GM18517 (cell line): ENCODE measurements around the gene MED13L.

Source experiments
- ATAC-seq: cut with Tn5 transposase; IDR thresholded peaks from one replicate; pipeline ENCODE4 v1.9.1; 2021; ENCODE audit warnings: mild to moderate bottlenecking, moderate library complexity; ENCODE audit not compliant: unreplicated experiment

Gene MED13L

DNA sequence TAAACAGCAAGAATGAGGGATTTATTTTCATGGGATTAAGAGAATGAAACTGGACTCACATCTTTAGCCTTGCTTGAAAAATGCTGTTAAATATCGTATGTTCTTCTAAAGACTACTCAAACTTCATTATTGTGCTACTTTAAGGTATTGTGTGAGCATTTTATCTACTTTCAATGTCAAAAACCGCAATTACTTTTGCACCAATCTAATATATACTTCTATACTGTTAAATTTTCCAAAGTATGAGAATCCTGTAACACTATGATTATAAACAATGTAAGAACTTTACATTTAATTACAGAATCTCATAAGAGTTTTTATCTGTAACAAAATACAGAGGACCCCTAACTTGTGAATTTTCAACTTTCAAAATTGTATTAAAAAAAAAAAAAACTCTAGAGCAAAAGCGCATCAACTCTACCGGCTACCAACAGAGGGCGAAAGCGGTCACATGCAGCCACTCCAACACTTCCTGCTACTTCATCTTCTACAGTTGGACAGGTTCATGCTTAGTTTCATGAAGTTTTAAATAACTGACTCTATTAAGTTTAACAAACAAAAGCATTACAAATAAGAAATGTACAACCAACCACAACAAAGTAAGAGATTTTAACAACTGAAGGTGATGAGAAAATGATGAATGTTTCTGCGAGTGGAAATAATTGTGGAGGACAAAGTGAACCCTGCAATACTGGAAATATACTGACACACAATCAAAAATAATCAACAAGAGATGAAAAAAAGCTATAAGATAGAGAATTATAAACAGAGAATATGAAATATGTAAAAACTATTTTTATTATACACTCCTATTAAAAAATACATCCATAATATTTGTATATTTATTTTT is 210.9 kb downstream of the MED13L start:
- ATAC-seq = no peak

DNA sequence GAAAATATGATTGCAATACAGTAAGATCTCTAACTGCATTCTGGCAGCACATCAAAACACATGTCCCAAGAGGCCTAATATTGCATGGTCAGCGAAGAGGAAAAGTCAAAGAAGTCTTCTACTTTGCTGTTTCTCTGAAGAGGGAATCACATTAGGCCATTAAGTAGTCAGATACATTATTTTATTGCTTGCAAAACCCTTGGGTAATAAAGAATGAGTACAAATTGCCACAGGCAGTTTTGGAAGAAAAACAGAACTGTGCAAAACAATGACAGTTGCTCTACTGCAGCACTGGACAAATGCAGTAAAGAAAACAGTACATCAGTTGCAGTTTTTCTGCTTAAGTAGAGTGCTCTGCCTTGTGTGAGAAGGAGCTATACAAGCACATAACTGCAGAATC is 211.9 kb downstream of the MED13L start:
- no peak for ATAC-seq

DNA sequence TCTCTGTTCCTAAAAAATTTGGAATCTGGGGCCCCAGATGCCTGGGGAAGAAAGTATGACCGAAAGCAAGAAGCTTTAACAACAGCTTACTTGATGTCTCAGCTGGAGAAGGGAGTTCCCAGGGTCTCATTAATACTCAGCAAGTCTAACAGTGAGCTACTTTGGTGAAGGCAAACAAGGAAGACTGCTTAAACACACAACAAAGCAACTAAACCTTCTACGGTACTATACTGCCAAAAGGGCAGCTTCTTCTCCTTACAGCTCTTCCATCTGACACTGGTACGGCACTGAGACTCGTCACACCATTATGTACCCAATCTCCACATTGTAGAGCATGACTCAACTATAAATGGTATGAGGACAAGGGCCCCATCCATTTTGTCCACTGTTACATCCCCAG is 213.0 kb downstream of the MED13L start:
- ATAC-seq = no peak

DNA sequence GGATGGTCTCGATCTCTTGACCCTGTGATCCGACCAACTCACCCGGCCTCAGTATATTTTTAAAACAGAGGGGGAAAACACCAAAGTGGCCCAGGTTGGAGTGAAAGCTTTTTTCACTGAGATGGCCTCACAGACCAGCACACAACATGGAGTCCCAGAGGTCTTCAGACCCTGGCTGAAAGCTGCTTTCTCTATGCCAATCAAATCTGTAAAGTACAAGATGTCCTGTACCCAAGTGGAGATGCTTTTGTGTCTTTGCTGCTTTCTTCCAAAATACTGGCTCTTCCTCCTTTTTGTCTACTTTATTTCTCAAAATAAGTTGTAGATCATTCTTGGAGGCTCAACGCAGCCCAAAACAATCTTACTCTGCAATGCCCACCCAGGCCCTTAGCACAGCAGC is 214.8 kb downstream of the MED13L start:
- ATAC-seq = no peak

DNA sequence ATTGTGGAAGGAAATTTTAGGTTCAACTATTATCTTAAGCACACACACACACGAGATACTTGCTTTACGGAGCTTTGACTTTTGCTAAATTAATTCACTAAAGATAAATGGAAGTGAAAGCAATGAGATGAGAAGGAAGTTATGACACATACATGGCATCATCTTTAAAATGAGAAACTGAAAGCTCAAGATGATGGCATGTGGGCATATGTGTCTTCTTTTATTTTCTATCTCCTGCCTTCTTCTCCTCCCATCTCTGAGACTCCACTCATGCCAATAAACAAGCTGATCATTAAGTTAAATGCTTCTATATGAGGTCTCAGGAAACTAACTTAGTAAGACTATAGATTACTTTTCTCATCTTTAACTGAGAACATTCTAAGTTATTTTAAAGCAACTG is 216.7 kb downstream of the MED13L start:
- peak; percentile 79 for ATAC-seq

DNA sequence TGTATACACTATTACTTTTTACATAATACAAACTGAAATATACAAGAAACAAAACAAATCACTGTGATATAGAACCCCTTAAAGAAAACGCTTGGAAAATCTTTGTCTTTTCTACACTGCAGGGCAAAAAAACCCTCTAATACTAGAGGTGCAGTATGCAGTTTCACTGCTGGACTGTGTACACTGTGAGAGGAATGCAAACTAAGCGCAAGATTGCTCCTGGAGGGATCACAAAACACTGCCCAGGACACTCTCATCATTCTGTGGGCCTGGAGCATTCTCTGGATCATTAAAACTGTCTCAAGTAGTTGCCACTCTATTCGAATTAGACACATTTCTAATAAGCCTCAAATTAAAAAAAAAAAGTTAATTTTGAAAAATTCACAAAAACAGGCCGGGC is 217.6 kb downstream of the MED13L start:
- ATAC-seq = no peak

DNA sequence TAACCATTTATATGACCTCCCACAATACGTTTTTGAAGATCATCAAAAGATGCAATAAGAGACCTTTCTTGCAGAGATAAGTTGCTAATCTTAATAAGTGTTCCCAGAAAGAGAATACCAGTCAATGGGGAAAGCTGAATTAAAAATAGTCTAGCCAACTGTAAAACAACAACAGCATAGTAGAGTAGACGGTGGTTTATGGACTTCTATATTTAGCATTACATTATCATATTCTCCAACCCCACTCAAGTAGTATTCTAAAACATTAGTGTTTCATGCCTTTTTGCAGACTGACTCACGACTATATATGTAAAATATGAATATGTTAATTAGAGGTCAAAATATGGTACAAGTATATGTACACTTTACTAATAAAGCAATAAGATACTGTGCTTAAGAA is 218.9 kb downstream of the MED13L start:
- ATAC-seq = no peak

DNA sequence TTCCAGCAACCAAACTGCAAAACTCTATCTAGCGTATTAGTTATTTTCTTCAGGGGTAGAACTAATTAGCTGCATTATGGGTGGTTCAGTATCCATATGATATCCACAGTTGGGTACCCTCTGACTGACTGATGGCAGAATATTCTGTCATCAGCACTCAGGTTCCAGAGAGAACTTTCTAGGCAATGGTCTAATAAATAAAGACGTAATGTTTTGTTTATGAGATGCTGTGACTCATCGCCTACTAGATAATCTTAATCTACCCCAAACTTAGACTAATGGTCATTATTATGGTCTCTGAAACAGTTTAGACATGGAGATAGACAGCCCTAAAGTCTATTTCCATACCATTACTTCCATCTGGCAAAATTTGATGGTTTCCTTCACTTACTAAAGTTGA is 220.1 kb downstream of the MED13L start:
- ATAC-seq = no peak

DNA sequence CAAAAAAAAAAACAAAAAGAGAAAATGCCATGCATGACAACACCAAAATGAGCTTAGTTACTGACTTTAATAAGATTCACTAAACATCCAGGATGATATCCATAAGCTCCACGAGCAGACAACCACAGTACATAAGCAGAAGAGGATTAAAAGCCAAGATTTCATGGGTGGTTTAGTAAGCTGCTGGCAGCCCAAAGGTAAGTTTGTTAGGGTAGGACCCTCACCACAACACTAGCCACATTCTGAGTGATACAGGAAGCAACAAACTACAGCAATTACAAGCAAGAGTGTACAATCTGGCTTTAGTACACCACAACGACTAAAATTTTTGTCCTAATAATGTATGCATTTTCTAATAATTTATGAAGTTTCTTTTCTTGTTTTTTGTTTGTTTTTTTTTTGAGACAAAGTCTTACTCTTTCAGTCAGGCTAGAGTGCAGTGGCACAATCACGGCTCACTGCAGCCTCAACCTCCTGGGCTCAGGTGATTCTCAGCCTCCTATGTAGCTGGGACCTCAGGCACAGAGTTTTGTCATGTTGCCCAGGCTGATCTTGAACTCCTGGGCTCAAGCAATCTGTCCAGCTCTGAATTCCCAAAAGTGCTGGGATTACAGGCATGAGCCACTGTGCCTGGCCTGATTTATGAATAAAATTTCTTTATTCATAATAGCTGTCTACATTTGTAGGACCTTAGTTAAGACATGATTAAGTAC is 221.4 kb downstream of the MED13L start:
- no peak for ATAC-seq

DNA sequence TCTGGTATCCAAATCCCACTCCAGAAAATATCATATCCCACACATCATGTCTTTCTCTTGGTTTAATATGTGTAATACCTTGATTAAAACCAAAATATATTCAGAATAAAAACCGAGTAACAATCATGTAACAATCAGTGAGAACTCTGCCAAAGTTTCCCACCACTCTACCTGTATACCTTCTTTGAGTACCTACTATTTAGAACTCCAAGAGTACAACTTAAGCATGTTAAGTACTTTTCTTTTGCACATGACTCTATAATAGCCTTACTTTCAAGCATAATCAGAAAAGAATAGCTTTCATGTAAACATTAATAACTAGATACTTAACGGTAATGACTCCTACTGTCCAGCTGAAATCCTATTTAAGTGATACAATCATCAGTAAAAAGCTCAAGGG is 223.2 kb downstream of the MED13L start:
- no peak for ATAC-seq

DNA sequence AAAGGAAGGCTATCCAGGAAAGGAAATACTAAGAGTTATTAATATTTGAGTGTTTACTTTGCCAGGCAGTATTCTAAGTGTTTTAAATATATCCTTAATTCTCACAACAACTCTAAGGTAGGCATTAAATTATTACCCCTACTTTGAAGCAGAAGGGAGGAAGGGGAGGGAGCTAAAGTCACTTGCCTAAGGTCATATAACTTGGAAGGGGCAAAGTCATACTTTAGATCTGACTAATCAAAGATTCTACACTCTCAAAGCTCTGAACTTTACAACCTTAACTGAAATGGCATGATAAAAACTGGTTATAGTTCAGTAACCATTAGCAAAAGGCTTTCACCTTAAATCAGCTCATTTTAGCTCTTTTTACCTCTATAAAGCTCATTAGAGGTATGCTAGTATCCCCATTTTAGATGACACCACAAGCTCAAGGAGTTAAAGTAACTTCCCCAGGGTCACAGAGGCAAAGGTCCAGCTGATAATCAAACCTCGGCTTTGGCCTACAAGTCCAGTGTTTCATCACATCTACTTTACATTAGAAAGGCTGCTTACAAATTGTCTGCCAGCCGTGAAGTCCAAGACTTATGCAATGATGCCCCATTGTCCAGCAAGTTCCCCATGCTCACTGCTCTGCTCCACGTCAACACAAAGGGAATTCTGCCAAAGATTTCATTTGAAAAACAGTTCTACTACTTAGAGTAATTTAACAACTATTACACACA is 223.9 kb downstream of the MED13L start:
- ATAC-seq = no peak

DNA sequence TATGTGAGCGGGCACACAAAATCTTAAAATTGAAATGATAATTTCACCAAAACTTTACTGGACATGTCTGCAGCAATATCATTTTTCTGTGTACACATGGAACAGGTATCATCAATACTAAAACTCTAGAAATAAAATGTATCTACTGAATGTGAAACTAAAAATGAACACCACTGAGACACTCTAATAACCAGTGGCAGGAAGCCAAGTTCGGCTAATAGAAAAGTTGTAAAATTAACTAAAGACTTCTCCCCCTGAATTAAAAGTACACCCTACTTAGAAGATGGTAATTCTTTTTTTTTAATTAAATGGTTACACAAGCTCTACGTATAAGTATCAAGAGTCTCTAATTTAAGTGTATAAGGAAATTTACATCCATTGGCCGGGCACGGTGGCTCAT is 227.2 kb downstream of the MED13L start:
- no peak for ATAC-seq

DNA sequence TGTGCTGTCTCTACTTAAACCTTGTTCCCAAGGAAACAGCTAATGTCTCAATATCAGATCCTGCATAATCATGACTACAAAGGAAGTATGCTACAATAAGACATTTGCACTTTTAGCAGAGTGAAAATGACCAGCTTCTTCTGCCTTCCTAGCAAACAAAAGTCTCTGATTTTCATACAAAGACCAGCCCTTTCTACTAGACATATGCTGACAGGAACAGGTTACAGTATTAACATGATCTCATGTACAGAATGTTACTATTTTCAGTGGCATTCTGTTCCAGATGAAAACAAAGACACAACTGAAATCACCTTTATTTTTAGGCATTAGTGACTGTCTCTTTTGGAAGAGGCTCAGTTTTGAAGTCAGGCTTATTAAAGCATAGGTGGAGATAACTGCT is 228.6 kb downstream of the MED13L start:
- no peak for ATAC-seq

DNA sequence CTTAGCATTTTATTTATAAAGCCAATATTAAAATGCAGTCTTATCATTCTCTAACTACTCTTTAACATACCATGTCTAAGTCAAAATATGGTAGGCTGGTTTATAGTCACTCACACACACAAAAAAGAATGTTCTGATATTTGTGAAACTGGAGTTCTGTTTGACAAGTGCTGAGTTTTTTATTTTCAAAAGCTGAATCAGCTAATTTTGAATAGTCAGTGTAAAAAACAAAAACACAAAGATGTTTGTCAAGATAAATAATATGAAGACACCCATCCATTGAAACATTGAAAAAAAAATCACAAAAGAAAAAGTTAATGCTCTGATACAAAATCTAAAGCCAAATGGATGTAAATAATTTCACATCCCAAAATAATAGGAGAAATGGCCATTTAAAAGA is 231.5 kb downstream of the MED13L start:
- ATAC-seq = no peak

DNA sequence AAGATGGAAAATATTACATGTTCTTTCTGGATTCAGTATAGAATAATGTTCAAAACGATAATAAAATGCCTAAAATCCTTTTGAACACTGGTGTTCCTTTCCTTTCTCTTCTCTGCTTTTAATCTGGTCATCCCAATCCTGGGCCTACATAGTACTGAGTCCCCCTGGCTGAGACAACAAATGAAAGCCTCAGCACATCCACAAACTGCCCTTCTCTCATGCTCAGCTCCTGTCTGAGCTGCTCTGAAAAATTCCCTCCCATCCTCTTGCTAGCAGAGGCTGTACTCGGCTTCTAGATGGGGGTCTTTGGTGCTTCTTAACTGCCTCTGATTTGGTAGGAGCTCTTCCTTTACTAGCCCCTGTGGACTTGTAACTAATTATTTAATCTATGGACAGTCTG is 232.3 kb downstream of the MED13L start:
- no peak for ATAC-seq

DNA sequence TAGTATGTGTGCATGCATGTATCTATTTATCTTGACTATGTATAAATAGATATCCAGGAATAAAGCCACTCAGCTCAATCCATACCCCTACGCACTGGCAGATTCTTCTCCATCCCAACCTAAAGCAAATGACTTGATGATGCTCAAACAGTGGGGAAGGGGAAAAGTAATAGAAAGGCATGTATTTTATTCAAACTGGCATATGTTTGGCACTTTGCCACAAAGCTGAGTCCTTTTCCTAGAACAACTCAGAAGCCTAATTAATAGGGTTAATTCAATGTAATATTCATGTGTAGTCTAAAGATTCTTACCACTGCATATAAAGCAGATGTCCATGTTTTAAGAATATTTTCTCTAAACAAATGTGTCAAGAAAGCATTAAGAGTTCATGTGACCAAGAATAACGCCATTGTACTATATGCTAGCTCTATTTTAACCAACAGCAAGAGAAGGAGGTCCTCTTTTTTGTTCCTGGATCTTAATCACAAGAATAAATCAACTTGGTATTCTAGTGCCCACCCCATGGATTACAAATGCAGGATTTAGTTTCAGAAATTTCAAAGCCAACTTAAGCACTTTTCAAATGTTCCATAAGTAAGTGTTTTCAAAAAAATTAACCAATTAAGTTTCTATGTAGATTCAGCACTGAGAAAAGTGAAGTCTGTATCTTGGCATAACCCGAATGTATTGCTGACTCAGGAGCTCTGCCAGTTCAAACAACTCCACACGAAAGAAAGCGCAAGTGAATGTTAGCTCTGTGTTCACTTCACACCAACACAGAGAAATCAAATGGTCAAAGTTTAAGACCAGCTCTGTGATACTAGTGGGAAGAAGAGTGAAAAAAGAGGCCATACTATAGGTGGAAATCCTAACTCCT is 233.6 kb downstream of the MED13L start:
- no peak for ATAC-seq

DNA sequence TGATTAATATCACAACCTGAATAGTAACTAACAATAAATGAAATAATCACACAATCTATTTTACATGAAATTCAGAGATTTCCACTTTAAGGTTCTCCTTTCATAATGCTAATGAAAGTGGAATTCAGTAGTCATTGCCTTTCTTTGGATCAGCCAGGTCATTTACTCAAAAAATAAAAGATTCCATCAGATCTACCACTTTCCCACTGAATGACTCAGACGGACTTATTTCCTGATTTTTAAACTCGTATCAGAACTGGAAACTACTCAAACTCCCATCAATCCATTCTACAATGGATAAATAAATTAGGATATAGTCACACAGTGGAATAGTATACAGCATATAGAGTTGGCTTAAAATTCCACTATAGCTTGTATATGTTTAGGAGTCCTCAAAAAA is 237.1 kb downstream of the MED13L start:
- ATAC-seq = no peak

DNA sequence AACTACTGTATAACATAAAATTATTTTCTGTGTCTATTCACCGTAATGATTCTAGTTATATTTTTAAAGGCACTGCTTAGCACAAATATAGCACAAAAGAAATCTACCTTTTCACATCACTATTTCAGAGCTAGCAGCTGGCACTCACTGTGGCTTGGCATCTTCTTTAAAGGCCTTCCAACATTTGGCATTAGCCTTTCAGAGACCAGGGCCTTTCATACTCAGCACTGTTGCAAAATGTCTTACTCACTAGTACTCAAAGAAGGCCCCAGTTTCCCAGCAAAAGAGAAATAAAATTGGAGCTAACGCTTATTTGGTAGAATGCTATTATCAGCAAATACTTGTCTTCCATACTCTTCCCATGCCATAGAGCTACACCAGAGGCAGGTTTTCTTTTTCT is 238.4 kb downstream of the MED13L start:
- no peak for ATAC-seq

DNA sequence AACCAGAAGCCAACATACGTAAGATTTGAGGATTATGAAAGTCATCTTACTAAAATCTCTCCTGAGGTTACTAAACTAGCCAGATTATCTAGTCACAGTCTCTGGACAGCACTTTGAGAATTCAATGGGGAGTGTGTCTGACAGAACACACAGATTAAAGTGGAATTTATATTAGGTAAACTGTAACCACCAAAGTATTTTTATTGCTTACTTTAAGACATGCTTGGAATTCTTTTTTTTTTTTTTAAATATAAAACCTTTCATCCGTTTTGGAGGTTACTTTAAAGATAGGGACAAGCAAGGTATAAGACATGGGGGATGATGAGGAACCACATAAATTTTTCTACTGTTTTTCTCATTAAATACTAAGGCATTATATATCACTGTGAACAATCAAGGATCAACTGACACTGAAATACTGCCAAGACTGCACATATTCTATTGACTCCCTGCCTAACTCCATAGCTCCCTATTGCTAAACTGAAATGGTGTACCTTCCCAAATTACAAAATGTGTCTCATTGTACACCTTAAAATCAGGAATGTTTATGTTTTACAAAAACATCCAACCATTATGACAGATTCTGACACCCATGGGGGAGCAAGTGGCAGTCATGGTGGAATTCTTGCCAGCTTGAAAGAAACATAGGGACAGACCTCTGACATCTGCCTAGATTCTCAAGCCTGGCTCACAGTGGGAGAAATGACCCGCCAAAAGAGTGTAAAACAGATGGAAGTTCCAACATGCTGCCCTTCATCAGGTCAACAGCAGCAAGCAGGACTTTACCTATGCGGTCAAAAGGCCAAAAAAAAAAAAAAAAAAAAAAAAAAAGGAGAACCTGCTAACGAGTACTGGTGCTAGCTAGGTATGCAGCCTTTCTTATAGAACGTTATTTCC is 239.3 kb downstream of the MED13L start:
- ATAC-seq = no peak

DNA sequence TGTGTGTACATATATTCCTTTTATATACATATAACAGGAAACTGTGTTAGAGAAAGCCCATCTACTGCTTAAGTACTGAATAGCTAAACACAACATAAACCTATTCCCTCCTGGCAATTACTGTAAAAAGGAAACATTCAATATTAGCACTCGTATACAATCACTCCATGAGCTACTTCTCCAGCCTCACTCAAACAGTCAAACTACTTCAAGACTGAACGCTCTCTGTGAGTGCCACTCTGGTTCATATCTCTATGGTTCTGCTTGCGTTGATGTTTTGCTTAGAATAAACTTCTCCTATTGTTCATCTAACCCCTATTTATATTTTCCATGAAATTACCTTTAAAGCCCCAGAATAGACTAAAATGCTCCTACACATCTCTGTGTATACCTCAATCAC is 243.7 kb downstream of the MED13L start:
- ATAC-seq = no peak
